Sigmoid colon (tissue), 7 donors: ENCODE measurements around the gene ZNF483. TPM values are rescaled to one million over a fixed set of nuclear protein-coding genes. Genes with fewer than 3 reads are reported as not detected.
"Not testable (repeated sequence)": the region's sequence is repeated elsewhere in the genome, so short reads cannot be mapped to it uniquely, and the experiment has no call there.

ENCODE experiments used
- DNase-seq: peaks from one replicate; pipeline ENCODE4 v3.0.0-alpha.2; 2019
- H3K27ac ChIP-seq, 4 donors: fragments of 200-600 bp; sonication (generic); one replicate each; pipeline ENCODE4 v1.5.1; 2016 to 2019; ENCODE audit warnings: mild to moderate bottlenecking in 1 of 4
- H3K27me3 ChIP-seq, 3 donors: fragments of 200-600 bp; sonication (generic); one replicate each; pipeline ENCODE4 v1.5.1; 2019; ENCODE audit warnings: mild to moderate bottlenecking in 1 of 3
- H3K36me3 ChIP-seq, 4 donors: fragments of 200-600 bp; sonication (generic); one replicate each; pipeline ENCODE4 v1.5.1; 2016 to 2019
- H3K4me1 ChIP-seq, 4 donors: fragments of 200-600 bp; sonication (generic); one replicate each; pipeline ENCODE4 v1.5.1; 2017 to 2019
- H3K4me3 ChIP-seq, 4 donors: fragments of 200-600 bp; sonication (generic); one replicate each; pipeline ENCODE4 v1.5.1; 2017 to 2019; ENCODE audit warnings: mild to moderate bottlenecking in 2 of 4, moderate library complexity in 1 of 4
- H3K9me3 ChIP-seq, 4 donors: fragments of 200-600 bp in 3 of 4; sonication (generic) in 3 of 4; one replicate each; pipeline versions ENCODE4 v1.5.1 to v1.6.1; 2013 to 2019
- CTCF ChIP-seq, 4 experiments: fragments of 450-650 bp in 3 of 4; fragments of 200-600 bp in 1 of 4; IDR thresholded peaks; one replicate each; pipeline ENCODE4 v1.5.1; 2016 to 2019; ENCODE audit warnings: antibody characterized with exemption in 4 of 4, mild to moderate bottlenecking in 3 of 4, moderate library complexity in 2 of 4
- EP300 ChIP-seq, 4 donors: sonication (generic); formaldehyde crosslinking; IDR thresholded peaks; one replicate each; pipeline ENCODE4 v1.6.1; 2017; ENCODE audit warnings: antibody characterized with exemption in 4 of 4
- POLR2A ChIP-seq, 2 donors: fragments of 450-650 bp; IDR thresholded peaks; one replicate each; pipeline ENCODE4 v1.6.1; 2016; ENCODE audit warnings: antibody characterized with exemption in 2 of 2, mild to moderate bottlenecking in 2 of 2, moderate library complexity in 2 of 2
- POLR2AphosphoS5 ChIP-seq, 4 donors: sonication (generic); formaldehyde crosslinking; IDR thresholded peaks; one replicate each; pipeline ENCODE4 v1.6.1; 2017; ENCODE audit warnings: antibody characterized with exemption in 4 of 4
- WGBS, 2 donors: extraction: QIAGEN DNeasy Blood & Tissue Kit; methylation state at CpG; one replicate each; pipeline ENCODE4 v1.1.7; 2013; 5-methylcytosine and 5-hydroxymethylcytosine counted together
- intact Hi-C: fragments of 100-400 bp; cut with DNase I; formaldehyde crosslinking; loops from one replicate; pipeline ENCODE4 v1.15.1; 2023
- polyA plus RNA-seq, 3 donors: library from polyadenylated mRNA; stranded (reverse); fragments of 200-250 nt; gene quantifications; one replicate each; pipeline ENCODE4 v1.2.3, GENCODE V29; 2013
- total RNA-seq, 4 donors: library from RNA; depleted of rRNA; stranded (reverse); fragments of >200 nt; gene quantifications; one replicate each; pipeline ENCODE4 v1.1.0, GENCODE V29; 2016
- donor health status: healthy with polysubstance abuse.
- donor health status: Bipolar disorder and iron deficiency.
- donor health status: healthy.

Gene ZNF483
- total and polyA plus RNA-seq, 7 donors = 0.23 to 22.7 (median 20.0) TPM; not detected in 1

- 0 to 1% methylated on average over 76 of the region's 76 CpGs for WGBS, 2 donors
- no peaks in the 10 kb centered on the region for H3K27me3 ChIP-seq
- no peak for TF ChIP-seq EP300 (IDR thresholded peaks at IDR 0.05)
- TF ChIP-seq CTCF (IDR thresholded peaks at IDR 0.05) = no peak
- TF ChIP-seq POLR2A (IDR thresholded peaks at IDR 0.05) = peak; percentile 59 to 65
- TF ChIP-seq POLR2AphosphoS5 (IDR thresholded peaks at IDR 0.05) = peak; percentile 82 to 91 (median 87)
- H3K9me3 ChIP-seq = no peaks in the 10 kb centered on the region
- peak overlapping the region; percentile 98 to 100 (median 99) for H3K27ac ChIP-seq
- H3K4me1 ChIP-seq = peaks cover 0 to 46% (median 26%) of the 10 kb centered on the region in 4 donors
- no peaks in the 10 kb centered on the region for H3K36me3 ChIP-seq
- DNase-seq = peak; percentile 88
- intact Hi-C loops = loop anchor here (1.0 to 10.0 kb wide), 4 partner anchors 42 to 899 kb away; partner anchors contain the start of genes HSDL2, PTBP3 and ZNF483
- H3K4me3 ChIP-seq = peak overlapping the region; percentile 68 to 98 (median 90)
These were observed 42.1 kb upstream of the ZNF483 start for GRCh38 chr9:111482694-111483438.

DNA sequence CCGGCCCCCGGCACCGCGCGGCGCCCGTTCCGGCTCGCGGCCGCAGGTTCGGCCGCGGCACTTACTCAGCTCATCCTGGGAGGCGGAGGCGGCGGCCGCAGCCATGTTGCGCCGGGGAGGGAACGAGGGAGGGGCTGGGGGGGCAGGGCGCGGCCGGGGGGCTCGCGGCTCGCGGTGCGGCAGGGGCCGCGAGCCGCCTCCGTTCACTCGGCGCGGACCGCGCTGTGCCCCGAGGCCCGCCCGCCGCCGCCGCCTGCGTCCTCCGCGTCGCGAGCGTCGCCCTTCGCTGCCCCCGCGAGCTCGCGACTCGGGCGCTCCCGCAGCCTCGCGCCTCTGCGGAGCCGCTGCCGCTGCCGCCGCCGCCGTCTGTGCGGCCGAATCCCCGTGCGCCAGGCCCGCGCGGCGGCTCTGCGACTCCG, 41.5 kb upstream of the ZNF483 start:
- intact Hi-C loops = loop anchor here (1.0 to 10.0 kb wide), 4 partner anchors 42 to 899 kb away; partner anchors contain the start of genes HSDL2, PTBP3 and ZNF483
- peak in 1 of 4 donors; percentile 3 for TF ChIP-seq POLR2AphosphoS5 (IDR thresholded peaks at IDR 0.05)
- TF ChIP-seq CTCF (IDR thresholded peaks at IDR 0.05) = no peak
- H3K27me3 ChIP-seq = no peaks in the 10 kb centered on the region
- H3K36me3 ChIP-seq = no peaks in the 10 kb centered on the region
- H3K27ac ChIP-seq = peak overlapping the region; percentile 98 to 100 (median 99)
- peak overlapping the region; percentile 68 to 98 (median 90) for H3K4me3 ChIP-seq
- H3K4me1 ChIP-seq = peaks cover 0 to 41% (median 23%) of the 10 kb centered on the region in 4 donors
- no peak for DNase-seq
- no peaks in the 10 kb centered on the region for H3K9me3 ChIP-seq
- WGBS, 2 donors = 0 to 1% methylated on average over 78 of the region's 78 CpGs

DNA sequence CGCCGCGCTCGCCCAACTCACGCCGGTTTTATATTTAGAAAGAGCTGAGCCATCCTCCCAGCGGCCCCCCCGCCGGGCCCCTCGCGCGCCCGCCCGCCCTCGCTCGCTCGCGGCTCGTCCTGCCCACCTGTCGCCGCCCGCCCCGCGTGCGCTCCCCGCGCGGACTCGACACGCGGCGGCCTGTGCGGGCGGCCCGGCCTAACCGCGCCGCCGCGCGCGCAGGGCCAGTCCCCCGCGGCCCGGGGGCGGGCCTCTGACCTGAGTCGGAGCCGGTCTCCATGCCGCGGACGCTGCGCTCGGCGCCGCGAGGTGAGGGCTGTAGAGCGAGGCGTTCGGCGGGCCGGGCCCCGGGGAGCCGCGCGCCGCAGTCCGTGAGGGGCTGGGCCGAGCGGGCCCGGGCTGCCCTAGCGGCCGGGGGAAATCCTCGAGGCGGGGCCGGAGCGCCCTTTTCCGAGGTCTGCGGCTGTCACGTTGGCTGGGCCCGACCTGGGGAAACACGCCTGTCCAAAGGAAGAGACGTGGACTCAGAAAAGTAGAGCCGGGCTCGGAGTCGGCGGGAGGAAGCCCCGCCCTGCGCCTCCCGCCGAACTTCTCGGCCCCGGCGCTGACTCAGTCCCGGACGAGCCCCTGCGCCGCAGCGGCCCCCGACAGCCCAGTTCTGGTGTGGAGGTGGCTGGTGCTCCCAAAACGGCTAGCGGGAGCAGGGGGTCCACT, 41.0 kb upstream of the ZNF483 start, which contains the start of gene ECPAS:
TSS of gene ECPAS (minus strand) at position 526 of the 714 bp plus-strand sequence. CDS start 11,465 bp downstream, outside the sequence.
- H3K4me1 ChIP-seq = peaks cover 0 to 38% (median 20%) of the 10 kb centered on the region in 4 donors
- no peaks in the 10 kb centered on the region for H3K36me3 ChIP-seq
- H3K27me3 ChIP-seq = no peaks in the 10 kb centered on the region
- peak; percentile 20 to 65 (median 54) for TF ChIP-seq POLR2AphosphoS5 (IDR thresholded peaks at IDR 0.05)
- no peak for TF ChIP-seq CTCF (IDR thresholded peaks at IDR 0.05)
- peak in 1 of 2 donors; percentile 9 for TF ChIP-seq POLR2A (IDR thresholded peaks at IDR 0.05)
- peak; percentile 88 for DNase-seq
- peak within 1 kb of the TSS; percentile 68 to 98 (median 90) for H3K4me3 ChIP-seq
- intact Hi-C loops = loop anchor here (1.0 to 10.0 kb wide), 4 partner anchors 41 to 898 kb away; partner anchors contain the start of genes HSDL2, PTBP3 and ZNF483
- WGBS, 2 donors = 1% methylated on average over 101 of the region's 101 CpGs
- H3K27ac ChIP-seq = peak within 1 kb of the TSS; percentile 98 to 100 (median 99)
- H3K9me3 ChIP-seq = no peaks in the 10 kb centered on the region

- 0 to 2% methylated on average over 4 of the region's 4 CpGs for WGBS, 2 donors
- DNase-seq = no peak
- H3K27ac ChIP-seq = peak overlapping the region; percentile 98 to 100 (median 99)
- no peaks in the 10 kb centered on the region for H3K9me3 ChIP-seq
- peak overlapping the region; percentile 50 to 95 (median 77) for H3K4me3 ChIP-seq
- intact Hi-C loops = loop anchor here (5.0 to 10.0 kb wide), 3 partner anchors 590 to 898 kb away; partner anchors contain the start of genes HSDL2 and PTBP3
- TF ChIP-seq POLR2AphosphoS5 (IDR thresholded peaks at IDR 0.05) = no peak
- TF ChIP-seq CTCF (IDR thresholded peaks at IDR 0.05) = no peak
- TF ChIP-seq EP300 (IDR thresholded peaks at IDR 0.05) = no peak
- TF ChIP-seq POLR2A (IDR thresholded peaks at IDR 0.05) = peak in 1 of 2 donors; percentile 1
- H3K27me3 ChIP-seq = no peaks in the 10 kb centered on the region
- no peaks in the 10 kb centered on the region for H3K36me3 ChIP-seq
- H3K4me1 ChIP-seq = peaks cover 0 to 32% (median 20%) of the 10 kb centered on the region in 4 donors
These were observed 40.4 kb upstream of the ZNF483 start for GRCh38 chr9:111484572-111484894.

DNA sequence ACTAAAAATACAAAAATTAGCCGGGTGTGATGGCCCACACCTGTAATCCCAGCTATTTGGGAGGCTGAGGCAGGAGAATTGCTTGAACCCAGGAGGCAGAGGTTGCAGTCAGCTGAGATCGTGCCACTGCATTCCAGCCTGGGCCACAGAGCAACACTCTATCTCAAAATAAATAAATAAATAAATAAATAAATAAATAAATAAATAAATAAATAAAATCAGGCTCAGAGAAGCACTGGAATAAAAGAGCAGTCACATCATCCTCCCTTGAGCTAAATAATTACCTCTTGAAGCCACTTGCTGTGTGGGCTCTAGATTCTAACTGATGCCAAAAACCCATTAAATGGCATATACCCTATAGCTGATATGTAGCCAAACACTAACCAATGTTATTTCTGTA, 27.8 kb upstream of the ZNF483 start:
- H3K4me1 ChIP-seq, H3K36me3 ChIP-seq, intact Hi-C loops, H3K27me3 ChIP-seq, H3K4me3 ChIP-seq, H3K9me3 ChIP-seq, H3K27ac ChIP-seq, DNase-seq: not testable (repeated sequence)
- 90 to 94% methylated on average over 2 of the region's 2 CpGs for WGBS, 2 donors
